Testis (tissue), 3 donors: ENCODE data around the gene PARP6. TPM values are rescaled to one million over a fixed set of nuclear protein-coding genes. Genes with fewer than 3 reads are reported as not detected.

Experiments
- DNase-seq: peaks from one replicate; pipeline ENCODE4 v3.0.0-alpha.2; 2019
- H3K27ac ChIP-seq, 2 donors: fragments of 200-600 bp; sonication (generic); one replicate each; pipeline ENCODE4 v1.5.1; 2019
- H3K27me3 ChIP-seq: fragments of 200-600 bp; sonication (generic); one replicate; pipeline ENCODE4 v1.5.1; 2019
- H3K36me3 ChIP-seq: fragments of 200-600 bp; sonication (generic); one replicate; pipeline ENCODE4 v1.5.1; 2017; ENCODE audit warnings: low read depth; ENCODE audit errors: missing control alignments
- H3K4me1 ChIP-seq: fragments of 200-600 bp; sonication (generic); one replicate; pipeline ENCODE4 v1.5.1; 2019
- H3K4me3 ChIP-seq, 2 donors: fragments of 200-600 bp; sonication (generic); one replicate each; pipeline ENCODE4 v1.5.1; 2017 to 2019
- H3K9me3 ChIP-seq: fragments of 200-600 bp; sonication (generic); one replicate; pipeline ENCODE4 v1.5.1; 2017
- CTCF ChIP-seq, 3 experiments: fragments of 450-650 bp in 2 of 3; fragments of 200-600 bp in 1 of 3; sonication (generic) in 1 of 3; IDR thresholded peaks; one replicate each; pipeline ENCODE4 v1.5.1; 2016 to 2019; ENCODE audit warnings: antibody characterized with exemption in 3 of 3, mild to moderate bottlenecking in 2 of 3, moderate library complexity in 1 of 3
- POLR2A ChIP-seq: fragments of 450-650 bp; IDR thresholded peaks from one replicate; pipeline ENCODE4 v1.6.1; 2017; ENCODE audit warnings: antibody characterized with exemption, mild to moderate bottlenecking, moderate library complexity
- WGBS, 2 donors: methylation state at CpG; one replicate each; pipeline ENCODE4 v1.1.5; 2018; 5-methylcytosine and 5-hydroxymethylcytosine counted together
- intact Hi-C: fragments of 100-400 bp; cut with DNase I; formaldehyde crosslinking; loops from one replicate; pipeline ENCODE4 v1.15.1; 2023; ENCODE audit warnings: low total_unique reads
- polyA plus RNA-seq: library from polyadenylated mRNA; stranded (reverse); fragments of 350-450 nt; fragmentation: Illumina TruSeq; extraction: RNeasy Lipid Tissue Mini Kit (QIAGEN cat#74804); gene quantifications from one replicate; pipeline ENCODE4 v1.2.3, GENCODE V29; 2014; ENCODE audit warnings: low read depth, low replicate concordance; ENCODE audit not compliant: insufficient read depth
- total RNA-seq, 2 donors: library from RNA; depleted of rRNA; stranded (reverse); fragments of >200 nt; gene quantifications; one replicate each; pipeline ENCODE4 v1.2.3, GENCODE V29; 2016

Gene PARP6
- total and polyA plus RNA-seq, 3 donors from 2014 or later, result 114 to 190 (median 182) TPM

GRCh38 chr15:72197041-72197459 lies 75.3 kb downstream of the PARP6 start:
- Histone ChIP-seq H3K36me3 (no peaks in the 10 kb centered on the region), H3K9me3 (no peaks in the 10 kb centered on the region), H3K4me3 (peak overlapping the region; percentile 46 to 59), H3K27ac (no peak overlapping the region), H3K4me1 (peaks cover 23% of the 10 kb centered on the region), H3K27me3 (no peaks in the 10 kb centered on the region)
- 4% methylated on average over 35 of the region's 35 CpGs; no CpG with 5 or more reads in 1 of the 2 donors for WGBS, 2 donors
- no peak for DNase-seq
- intact Hi-C loops, result loop anchor here (5.0 kb wide), 1 partner anchor 180 kb away; the partner anchor contains the start of gene HEXA
- TF ChIP-seq POLR2A (no peak), CTCF (IDR thresholded peaks at IDR 0.05) (no peak)

GRCh38 chr15:72196409-72197040 lies 75.8 kb downstream of the PARP6 start:
- Histone ChIP-seq H3K9me3 (no peaks in the 10 kb centered on the region), H3K27ac (no peak overlapping the region), H3K36me3 (no peaks in the 10 kb centered on the region), H3K27me3 (no peaks in the 10 kb centered on the region), H3K4me1 (peaks cover 18% of the 10 kb centered on the region), H3K4me3 (peak overlapping the region in 1 of 2 donors; percentile 59)
- WGBS, 2 donors, result 55 to 75% methylated on average over 4 to 13 of the region's 13 CpGs
- no peak for DNase-seq
- intact Hi-C loops, result loop anchor here (5.0 kb wide), 1 partner anchor 181 kb away; the partner anchor contains the start of gene HEXA
- no peak for TF ChIP-seq CTCF (IDR thresholded peaks at IDR 0.05)
- TF ChIP-seq POLR2A, result no peak

- no peak for DNase-seq
- peaks cover 3% of the 10 kb centered on the region for H3K4me1 ChIP-seq
- intact Hi-C loops, result loop anchor here (5.0 kb wide), 1 partner anchor 182 kb away; the partner anchor contains the start of gene HEXA
- no peak for TF ChIP-seq CTCF (IDR thresholded peaks at IDR 0.05)
- H3K4me3 ChIP-seq, result no peak overlapping the region
- no peaks in the 10 kb centered on the region for H3K27me3 ChIP-seq
- 87 to 88% methylated on average over 6 of the region's 6 CpGs for WGBS, 2 donors
- no peak overlapping the region for H3K27ac ChIP-seq
- H3K36me3 ChIP-seq, result no peaks in the 10 kb centered on the region
- H3K9me3 ChIP-seq, result no peaks in the 10 kb centered on the region
Observed at GRCh38 chr15:72195101-72195511, 77.2 kb downstream of the PARP6 start.

GRCh38 chr15:72193836-72194396 lies 78.4 kb downstream of the PARP6 start:
- no peak overlapping the region for H3K4me3 ChIP-seq
- H3K4me1 ChIP-seq, result no peaks in the 10 kb centered on the region
- no peak for TF ChIP-seq POLR2A
- no peak for TF ChIP-seq CTCF (IDR thresholded peaks at IDR 0.05)
- no peaks in the 10 kb centered on the region for H3K27me3 ChIP-seq
- intact Hi-C loops, result no loop called here
- no peak for DNase-seq
- 84 to 91% methylated on average over 8 of the region's 8 CpGs for WGBS, 2 donors
- H3K36me3 ChIP-seq, result no peaks in the 10 kb centered on the region
- H3K9me3 ChIP-seq, result no peaks in the 10 kb centered on the region
- H3K27ac ChIP-seq, result no peak overlapping the region

- no peak for DNase-seq
- Histone ChIP-seq H3K27me3 (no peaks in the 10 kb centered on the region), H3K27ac (no peak overlapping the region), H3K36me3 (no peaks in the 10 kb centered on the region), H3K4me1 (no peaks in the 10 kb centered on the region), H3K9me3 (no peaks in the 10 kb centered on the region), H3K4me3 (no peak overlapping the region)
- TF ChIP-seq POLR2A (no peak), CTCF (IDR thresholded peaks at IDR 0.05) (no peak)
- intact Hi-C loops, result no loop called here
- WGBS, 2 donors, result 91 to 94% methylated on average over 3 of the region's 3 CpGs
Observed at GRCh38 chr15:72192416-72192815, 79.9 kb downstream of the PARP6 start.
